ENCODE results near the gene NUP210L. TPM values are rescaled to one million over a fixed set of nuclear protein-coding genes. Genes with fewer than 3 reads are reported as not detected.

The NUP210L gene
- total and polyA plus RNA-seq, 2 of the 13 experiments (the other 11 are each of a cell fraction or from before 2014, with no cell fraction given): not detected

GRCh38 chr1:153946622-153947241, 208.1 kb downstream of the NUP210L start, which contains the start of gene DENND4B (continued):
- TF ChIP-seq USF2 (IDR thresholded peaks at IDR 0.05; ENCODE audit: low read depth, low read length) (no peak), USF2 (CRISPR knock-in tag; IDR thresholded peaks at IDR 0.05; ENCODE audit: borderline replicate concordance) (no peak), EED (CRISPR knock-in tag; IDR thresholded peaks at IDR 0.05) (no peak; the same call in 1 of the 2 replicates), YEATS4 (CRISPR knock-in tag; IDR thresholded peaks at IDR 0.05; ENCODE audit: borderline replicate concordance) (peak; percentile 38; the same call in 1 of the 2 replicates), SMAD3 (CRISPR knock-in tag; IDR thresholded peaks at IDR 0.05) (peak; percentile 53; the same call in 1 of the 2 replicates), MED8 (CRISPR knock-in tag; IDR thresholded peaks at IDR 0.05; ENCODE audit: insufficient replicate concordance) (peak; percentile 57), ZSCAN9 (CRISPR knock-in tag; IDR thresholded peaks at IDR 0.05; ENCODE audit: borderline replicate concordance) (no peak), JUN (CRISPR knock-in tag; IDR thresholded peaks at IDR 0.05) (no peak), ZNF607 (CRISPR knock-in tag; IDR thresholded peaks at IDR 0.05; ENCODE audit: borderline replicate concordance) (peak; percentile 77; the same call in 1 of the 2 replicates), POLR2A (IDR thresholded peaks at IDR 0.05; ENCODE audit: insufficient read depth in 1 of 2, low read depth in 2 of 2, low read length in 2 of 2) (0 out of 4 replicates have a peak, but pooled peaks of 1 of the 2 experiments have one; percentile 5), ZNF441 (CRISPR knock-in tag; IDR thresholded peaks at IDR 0.05; ENCODE audit: borderline replicate concordance) (0 out of 2 replicates have a peak, but pooled peaks have one; percentile 20), ZNF782 (CRISPR knock-in tag; IDR thresholded peaks at IDR 0.05; ENCODE audit: borderline replicate concordance) (no peak), NR2F6 (IDR thresholded peaks at IDR 0.05) (peak; percentile 57), NR2F6 (CRISPR knock-in tag; IDR thresholded peaks at IDR 0.05) (peak; percentile 90), KLF12 (CRISPR knock-in tag; IDR thresholded peaks at IDR 0.05; ENCODE audit: borderline replicate concordance) (peak; percentile 55; the same call in 1 of the 2 replicates), ZNF205 (CRISPR knock-in tag; IDR thresholded peaks at IDR 0.05) (0 out of 2 replicates have a peak, but pooled peaks have one; percentile 42)
- TF ChIP-seq, protein P1, sequence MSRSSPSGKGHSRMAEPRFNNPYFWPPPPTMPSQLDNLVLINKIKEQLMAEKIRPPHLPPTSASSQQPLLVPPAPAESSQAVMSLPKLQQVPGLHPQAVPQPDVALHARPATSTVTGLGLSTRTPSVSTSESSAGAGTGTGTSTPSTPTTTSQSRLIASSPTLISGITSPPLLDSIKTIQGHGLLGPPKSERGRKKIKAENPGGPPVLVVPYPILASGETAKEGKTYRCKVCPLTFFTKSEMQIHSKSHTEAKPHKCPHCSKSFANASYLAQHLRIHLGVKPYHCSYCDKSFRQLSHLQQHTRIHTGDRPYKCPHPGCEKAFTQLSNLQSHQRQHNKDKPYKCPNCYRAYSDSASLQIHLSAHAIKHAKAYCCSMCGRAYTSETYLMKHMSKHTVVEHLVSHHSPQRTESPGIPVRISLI (CRISPR knock-in tag; IDR thresholded peaks at IDR 0.05; ENCODE audit: borderline replicate concordance): no peak; the same call in 1 of the 2 replicates
- TF ChIP-seq, protein P2, sequence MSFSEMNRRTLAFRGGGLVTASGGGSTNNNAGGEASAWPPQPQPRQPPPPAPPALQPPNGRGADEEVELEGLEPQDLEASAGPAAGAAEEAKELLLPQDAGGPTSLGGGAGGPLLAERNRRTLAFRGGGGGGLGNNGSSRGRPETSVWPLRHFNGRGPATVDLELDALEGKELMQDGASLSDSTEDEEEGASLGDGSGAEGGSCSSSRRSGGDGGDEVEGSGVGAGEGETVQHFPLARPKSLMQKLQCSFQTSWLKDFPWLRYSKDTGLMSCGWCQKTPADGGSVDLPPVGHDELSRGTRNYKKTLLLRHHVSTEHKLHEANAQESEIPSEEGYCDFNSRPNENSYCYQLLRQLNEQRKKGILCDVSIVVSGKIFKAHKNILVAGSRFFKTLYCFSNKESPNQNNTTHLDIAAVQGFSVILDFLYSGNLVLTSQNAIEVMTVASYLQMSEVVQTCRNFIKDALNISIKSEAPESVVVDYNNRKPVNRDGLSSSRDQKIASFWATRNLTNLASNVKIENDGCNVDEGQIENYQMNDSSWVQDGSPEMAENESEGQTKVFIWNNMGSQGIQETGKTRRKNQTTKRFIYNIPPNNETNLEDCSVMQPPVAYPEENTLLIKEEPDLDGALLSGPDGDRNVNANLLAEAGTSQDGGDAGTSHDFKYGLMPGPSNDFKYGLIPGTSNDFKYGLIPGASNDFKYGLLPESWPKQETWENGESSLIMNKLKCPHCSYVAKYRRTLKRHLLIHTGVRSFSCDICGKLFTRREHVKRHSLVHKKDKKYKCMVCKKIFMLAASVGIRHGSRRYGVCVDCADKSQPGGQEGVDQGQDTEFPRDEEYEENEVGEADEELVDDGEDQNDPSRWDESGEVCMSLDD (CRISPR knock-in tag; IDR thresholded peaks at IDR 0.05; ENCODE audit: borderline replicate concordance): no peak
- TF ChIP-seq, protein P3, sequence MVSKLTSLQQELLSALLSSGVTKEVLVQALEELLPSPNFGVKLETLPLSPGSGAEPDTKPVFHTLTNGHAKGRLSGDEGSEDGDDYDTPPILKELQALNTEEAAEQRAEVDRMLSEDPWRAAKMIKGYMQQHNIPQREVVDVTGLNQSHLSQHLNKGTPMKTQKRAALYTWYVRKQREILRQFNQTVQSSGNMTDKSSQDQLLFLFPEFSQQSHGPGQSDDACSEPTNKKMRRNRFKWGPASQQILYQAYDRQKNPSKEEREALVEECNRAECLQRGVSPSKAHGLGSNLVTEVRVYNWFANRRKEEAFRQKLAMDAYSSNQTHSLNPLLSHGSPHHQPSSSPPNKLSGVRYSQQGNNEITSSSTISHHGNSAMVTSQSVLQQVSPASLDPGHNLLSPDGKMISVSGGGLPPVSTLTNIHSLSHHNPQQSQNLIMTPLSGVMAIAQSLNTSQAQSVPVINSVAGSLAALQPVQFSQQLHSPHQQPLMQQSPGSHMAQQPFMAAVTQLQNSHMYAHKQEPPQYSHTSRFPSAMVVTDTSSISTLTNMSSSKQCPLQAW (CRISPR knock-in tag; IDR thresholded peaks at IDR 0.05): peak; percentile 91
- TF ChIP-seq, protein P4, sequence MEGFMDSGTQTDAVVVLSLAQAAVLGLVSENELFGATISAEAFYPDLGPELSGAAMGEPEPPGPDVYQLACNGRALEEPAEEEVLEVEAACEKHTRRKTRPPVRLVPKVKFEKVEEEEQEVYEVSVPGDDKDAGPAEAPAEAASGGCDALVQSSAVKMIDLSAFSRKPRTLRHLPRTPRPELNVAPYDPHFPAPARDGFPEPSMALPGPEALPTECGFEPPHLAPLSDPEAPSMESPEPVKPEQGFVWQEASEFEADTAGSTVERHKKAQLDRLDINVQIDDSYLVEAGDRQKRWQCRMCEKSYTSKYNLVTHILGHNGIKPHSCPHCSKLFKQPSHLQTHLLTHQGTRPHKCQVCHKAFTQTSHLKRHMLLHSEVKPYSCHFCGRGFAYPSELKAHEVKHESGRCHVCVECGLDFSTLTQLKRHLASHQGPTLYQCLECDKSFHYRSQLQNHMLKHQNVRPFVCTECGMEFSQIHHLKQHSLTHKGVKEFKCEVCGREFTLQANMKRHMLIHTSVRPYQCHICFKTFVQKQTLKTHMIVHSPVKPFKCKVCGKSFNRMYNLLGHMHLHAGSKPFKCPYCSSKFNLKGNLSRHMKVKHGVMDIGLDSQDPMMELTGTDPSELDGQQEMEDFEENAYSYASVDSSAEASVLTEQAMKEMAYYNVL (CRISPR knock-in tag; IDR thresholded peaks at IDR 0.05; ENCODE audit: borderline replicate concordance): peak; percentile 32; the same call in 1 of the 2 replicates

Measured in HepG2 (cell line).